ENCODE measurements around the gene IFNA13. TPM values are rescaled to one million over a fixed set of nuclear protein-coding genes. Genes with fewer than 3 reads are reported as not detected.

Gene IFNA13
- total and polyA plus RNA-seq, 2 donors (not counting 3 experiments of a cell fraction or from before 2014, with no cell fraction given): not detected

- Histone ChIP-seq H2AFZ (ENCODE audit: low read depth, low read length) (peak overlapping the region; percentile 53), H3K4me1 (ENCODE audit: control insufficient read depth, extremely low read depth, insufficient read depth, low read length) (no peaks in the 10 kb centered on the region), H3K9me3 (replicated peaks; ENCODE audit: control insufficient read depth, insufficient read depth, low read length) (no peaks in the 10 kb centered on the region), H3K79me2 (ENCODE audit: control insufficient read depth, insufficient read depth, low read length) (no peaks in the 10 kb centered on the region), H3K4me3 (replicated peaks in 1 of 3; ENCODE audit: insufficient read depth in 1 of 3, low read depth in 1 of 3, low read length in 3 of 3) (peak overlapping the region in 2 of 3 experiments; percentile 30 to 32), H3K4me2 (ENCODE audit: insufficient read depth, low read length) (peak overlapping the region; percentile 82), H3K9me1 (replicated peaks; ENCODE audit: control insufficient read depth, extremely low read depth, insufficient read depth, low read length) (no peaks in the 10 kb centered on the region), H4K20me1 (replicated peaks; ENCODE audit: control insufficient read depth, extremely low read depth, insufficient read depth, low read length) (no peaks in the 10 kb centered on the region), H3K27me3 (ENCODE audit: control insufficient read depth in 2 of 2, insufficient read depth in 2 of 2, low read length in 2 of 2) (peaks cover 31 to 78% of the 10 kb centered on the region in 2 experiments), H3K36me3 (ENCODE audit: control insufficient read depth in 2 of 2, extremely low read depth in 1 of 2, insufficient read depth in 2 of 2, low read length in 2 of 2) (no peaks in the 10 kb centered on the region), H3K9ac (replicated peaks; ENCODE audit: extremely low read depth, insufficient read depth, low read length) (no peak overlapping the region), H3K27ac (ENCODE audit: insufficient read depth, low read depth, low read length) (no peak overlapping the region)
- POLR2A ChIA-PET: interaction anchor here (1.6 kb wide), 1 partner anchor 70 kb away, joined by 3 read pairs; no protein-coding TSS in a partner anchor
- BruUV-seq (replicated peaks): no TSS peak
- intact Hi-C loops (cut with micrococcal nuclease) (loop anchor here (1.0 to 2.0 kb wide), 4 partner anchors 70 to 159 kb away; no protein-coding TSS in a partner anchor), dilution Hi-C loops (cut with MboI; ENCODE audit: extremely low pct_ligation_motif_present, low sequenced_read_pairs) (no loop called here)
- TF ChIP-seq EZH2 (IDR thresholded peaks at IDR 0.05; ENCODE audit: borderline replicate concordance, low read depth, low read length, severe bottlenecking) (peak; percentile 68), MAX (IDR thresholded peaks at IDR 0.05; ENCODE audit: insufficient read depth, insufficient read length) (no peak), CTCF (IDR thresholded peaks at IDR 0.05; ENCODE audit: extremely low read depth in 1 of 2, insufficient read depth in 1 of 2, low read depth in 1 of 2, low read length in 2 of 2) (peak; percentile 88 to 93)
- CTCF ChIA-PET: interaction anchor here (0.6 to 4.0 kb wide), 63 partner anchors 9 to 1041 kb away, joined by 3 to 105 read pairs (median 5); partner anchors contain the start of genes IFNA14, IFNA2, IFNA6 and IFNA7
- FAIRE-seq (peak; percentile 74), DNase-seq (ENCODE audit: low read depth, low spot score) (peak; percentile 45)
These were observed 28.2 kb upstream of the IFNA13 start for GRCh38 chr9:21395778-21396717.
